ENCODE results near the gene IL22RA2.

Gene IL22RA2

DNA sequence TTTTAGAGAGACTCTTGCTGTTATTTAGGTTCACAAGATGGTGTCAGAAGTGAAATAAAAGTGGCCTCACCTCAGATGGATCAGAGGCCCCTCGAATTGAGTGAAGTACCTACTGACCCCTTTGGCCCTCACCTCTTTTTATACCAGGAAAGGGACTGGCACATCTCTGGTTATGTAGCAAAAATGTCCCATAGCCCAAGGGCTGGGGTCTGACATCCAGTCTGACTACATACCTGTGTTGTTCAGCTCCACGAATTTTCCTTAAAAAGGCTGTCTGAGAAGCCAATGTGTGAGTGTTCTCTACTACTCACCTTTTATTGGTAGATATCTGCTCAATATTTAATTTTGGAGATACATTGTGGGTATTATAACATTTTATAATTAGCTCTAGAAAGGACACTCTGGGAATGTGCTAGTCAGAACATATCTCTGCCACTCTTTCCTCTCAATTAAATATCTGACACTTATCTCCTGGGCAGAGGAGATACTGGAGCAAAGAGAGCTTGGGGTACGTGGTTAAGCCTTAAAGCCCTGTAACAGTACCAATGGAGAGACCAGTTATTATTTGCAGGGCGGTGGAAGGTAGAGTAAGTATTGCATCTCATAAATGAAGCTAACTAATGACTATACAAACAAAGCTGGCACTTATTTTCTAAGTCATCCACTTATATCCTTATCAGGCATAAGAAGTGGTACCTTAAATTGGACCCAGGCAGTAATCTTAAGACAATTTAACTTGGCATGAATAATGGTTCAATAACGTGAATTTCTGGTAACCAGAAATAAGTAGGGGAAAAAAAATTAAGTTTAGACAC is 20.0 kb upstream of the IL22RA2 start:
- H3K9me3 Mint-ChIP-seq: peaks cover 44% of the 10 kb centered on the region
- TF ChIP-seq, protein P1, sequence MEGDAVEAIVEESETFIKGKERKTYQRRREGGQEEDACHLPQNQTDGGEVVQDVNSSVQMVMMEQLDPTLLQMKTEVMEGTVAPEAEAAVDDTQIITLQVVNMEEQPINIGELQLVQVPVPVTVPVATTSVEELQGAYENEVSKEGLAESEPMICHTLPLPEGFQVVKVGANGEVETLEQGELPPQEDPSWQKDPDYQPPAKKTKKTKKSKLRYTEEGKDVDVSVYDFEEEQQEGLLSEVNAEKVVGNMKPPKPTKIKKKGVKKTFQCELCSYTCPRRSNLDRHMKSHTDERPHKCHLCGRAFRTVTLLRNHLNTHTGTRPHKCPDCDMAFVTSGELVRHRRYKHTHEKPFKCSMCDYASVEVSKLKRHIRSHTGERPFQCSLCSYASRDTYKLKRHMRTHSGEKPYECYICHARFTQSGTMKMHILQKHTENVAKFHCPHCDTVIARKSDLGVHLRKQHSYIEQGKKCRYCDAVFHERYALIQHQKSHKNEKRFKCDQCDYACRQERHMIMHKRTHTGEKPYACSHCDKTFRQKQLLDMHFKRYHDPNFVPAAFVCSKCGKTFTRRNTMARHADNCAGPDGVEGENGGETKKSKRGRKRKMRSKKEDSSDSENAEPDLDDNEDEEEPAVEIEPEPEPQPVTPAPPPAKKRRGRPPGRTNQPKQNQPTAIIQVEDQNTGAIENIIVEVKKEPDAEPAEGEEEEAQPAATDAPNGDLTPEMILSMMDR (IDR thresholded peaks at IDR 0.05): no peak

DNA sequence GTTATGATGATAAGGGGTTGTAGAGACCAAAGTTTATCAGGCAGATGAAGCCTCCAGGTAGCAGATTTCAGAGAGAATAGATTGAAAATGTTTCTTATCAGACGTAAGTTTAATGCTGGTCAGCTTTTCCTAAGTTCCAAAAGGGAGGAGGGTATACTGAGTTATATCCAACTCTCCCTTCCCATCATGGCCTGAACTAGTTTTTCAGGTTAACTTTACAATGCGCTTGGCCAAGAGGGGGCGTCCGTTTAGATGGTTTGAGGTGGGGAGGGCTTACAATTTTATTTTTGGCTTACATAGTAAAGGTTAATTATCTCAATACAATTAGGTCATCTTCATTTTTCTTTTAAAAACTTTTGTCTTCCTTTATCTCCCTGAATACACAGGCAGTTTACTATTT is 19.4 kb upstream of the IL22RA2 start:
- Mint-ChIP-seq H3K9me3 (peaks cover 49% of the 10 kb centered on the region), H3K36me3 (ENCODE audit: low read depth) (peaks cover 25% of the 10 kb centered on the region), H3K4me1 (peaks cover 9% of the 10 kb centered on the region), H3K4me3 (no peak overlapping the region), H3K27me3 (ENCODE audit: low read depth, poor library complexity) (peaks cover 3% of the 10 kb centered on the region), H3K27ac (no peak overlapping the region)
- TF ChIP-seq, protein P1 (IDR thresholded peaks at IDR 0.05): no peak
- DNase-seq: no peak

More for the DNA sequence above, 20.0 kb upstream of the IL22RA2 start:
- Mint-ChIP-seq H3K36me3 (ENCODE audit: low read depth) (peaks cover 31% of the 10 kb centered on the region), H3K4me1 (peaks cover 9% of the 10 kb centered on the region), H3K27ac (no peak overlapping the region), H3K27me3 (ENCODE audit: low read depth, poor library complexity) (peaks cover 3% of the 10 kb centered on the region), H3K4me3 (no peak overlapping the region)
- DNase-seq: no peak

DNA sequence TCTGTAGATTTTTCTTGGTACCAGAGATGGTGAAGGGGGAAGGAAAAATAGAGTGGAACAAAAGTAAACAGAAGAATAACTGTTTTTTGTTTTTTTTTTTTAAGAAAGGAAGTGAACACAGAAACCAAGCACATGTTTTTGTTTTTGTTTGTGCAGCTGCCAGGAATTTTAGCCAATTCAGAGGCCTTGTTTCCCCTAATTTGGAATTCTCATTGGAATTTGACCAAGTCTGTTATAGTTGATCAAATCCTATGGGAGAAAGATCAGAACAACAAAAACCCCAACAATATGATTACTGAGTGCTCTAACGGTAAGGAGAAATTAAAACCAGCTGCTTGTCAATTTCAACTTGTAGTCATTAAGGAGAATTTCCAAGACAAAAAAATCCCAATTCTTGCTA is 18.2 kb upstream of the IL22RA2 start:
- peaks cover 14% of the 10 kb centered on the region for H3K36me3 Mint-ChIP-seq (ENCODE audit: low read depth)
- peaks cover 9% of the 10 kb centered on the region for H3K4me1 Mint-ChIP-seq
- H3K4me3 Mint-ChIP-seq: no peak overlapping the region
- H3K9me3 Mint-ChIP-seq: peaks cover 59% of the 10 kb centered on the region
- no peak for DNase-seq
- TF ChIP-seq, protein P1 (IDR thresholded peaks at IDR 0.05): no peak
- no peak overlapping the region for H3K27ac Mint-ChIP-seq
- H3K27me3 Mint-ChIP-seq (ENCODE audit: low read depth, poor library complexity): peaks cover 3% of the 10 kb centered on the region

DNA sequence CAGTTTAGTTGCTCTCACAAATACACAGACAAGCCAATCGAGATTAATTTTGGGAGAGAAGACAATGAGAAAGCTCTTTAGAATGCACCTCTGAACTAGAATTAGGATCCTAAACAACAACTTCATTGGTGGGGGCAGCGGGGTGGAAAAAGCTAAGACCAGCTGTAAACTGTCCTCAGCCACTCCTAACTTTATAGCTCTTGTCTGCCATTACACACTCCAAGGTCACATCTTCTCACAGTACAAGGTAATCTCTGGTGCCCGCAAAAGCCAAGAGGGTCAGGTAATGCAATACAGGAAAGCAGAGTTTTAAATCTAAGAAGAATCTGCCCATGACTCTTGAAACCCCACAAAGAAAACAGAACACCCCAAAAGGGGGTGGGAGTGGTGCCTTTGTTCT is 17.8 kb upstream of the IL22RA2 start:
- no peak for DNase-seq
- Mint-ChIP-seq H3K4me3 (no peak overlapping the region), H3K27me3 (ENCODE audit: low read depth, poor library complexity) (peaks cover 3% of the 10 kb centered on the region), H3K9me3 (peaks cover 64% of the 10 kb centered on the region), H3K27ac (no peak overlapping the region), H3K4me1 (peaks cover 8% of the 10 kb centered on the region), H3K36me3 (ENCODE audit: low read depth) (peaks cover 9% of the 10 kb centered on the region)
- TF ChIP-seq, protein P1 (IDR thresholded peaks at IDR 0.05): no peak

DNA sequence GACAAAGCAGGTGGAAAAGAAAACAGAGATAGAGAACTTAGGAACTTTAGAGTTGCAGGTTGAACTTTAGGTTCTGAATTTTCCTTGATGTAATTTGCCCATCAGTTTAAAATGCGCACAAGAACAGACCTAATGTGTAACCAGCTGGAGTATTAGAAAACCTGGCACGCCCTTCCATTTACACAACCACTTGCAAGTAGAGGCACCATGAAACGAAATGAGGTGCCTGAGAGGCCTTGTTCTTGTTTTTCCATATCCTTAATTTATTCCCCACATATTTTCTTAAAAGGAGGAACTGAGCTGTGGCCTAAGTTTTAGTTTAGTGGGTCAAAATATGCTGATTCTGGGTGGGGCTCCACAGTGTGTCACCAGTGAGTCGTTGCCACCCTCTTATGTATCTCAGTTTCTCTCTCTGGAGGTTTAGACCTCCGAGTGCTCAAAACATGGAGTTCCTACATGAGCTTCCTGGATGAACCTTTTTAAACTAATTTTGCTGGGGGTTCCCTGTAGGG is 17.2 kb upstream of the IL22RA2 start:
- TF ChIP-seq, protein P1 (IDR thresholded peaks at IDR 0.05): no peak
- no peak for DNase-seq
- H3K27me3 Mint-ChIP-seq (ENCODE audit: low read depth, poor library complexity): peaks cover 3% of the 10 kb centered on the region
- H3K27ac Mint-ChIP-seq: no peak overlapping the region
- peaks cover 2% of the 10 kb centered on the region for H3K4me1 Mint-ChIP-seq
- peaks cover 5% of the 10 kb centered on the region for H3K36me3 Mint-ChIP-seq (ENCODE audit: low read depth)
- peaks cover 70% of the 10 kb centered on the region for H3K9me3 Mint-ChIP-seq
- no peak overlapping the region for H3K4me3 Mint-ChIP-seq

DNA sequence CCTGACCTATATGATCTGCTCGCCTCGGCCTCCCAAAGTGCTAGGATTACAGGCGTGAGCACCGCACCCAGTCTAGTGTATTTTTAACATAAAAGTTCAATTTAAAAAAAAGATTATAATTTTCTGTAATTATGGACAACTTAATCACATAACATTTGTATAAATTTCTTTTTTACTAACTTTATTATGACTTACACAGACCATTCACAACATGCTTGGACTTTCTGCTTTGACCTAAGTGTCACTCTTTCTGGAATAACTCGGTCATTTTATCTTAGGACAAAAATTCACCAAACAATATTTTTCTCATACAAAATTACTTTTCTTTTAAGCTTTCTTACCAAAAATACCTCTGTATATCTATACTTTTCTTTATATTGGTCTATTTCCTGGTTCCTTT is 15.4 kb upstream of the IL22RA2 start:
- Mint-ChIP-seq H3K9me3 (peaks cover 85% of the 10 kb centered on the region), H3K27ac (no peak overlapping the region), H3K36me3 (ENCODE audit: low read depth) (peaks cover 7% of the 10 kb centered on the region), H3K27me3 (ENCODE audit: low read depth, poor library complexity) (no peaks in the 10 kb centered on the region), H3K4me1 (no peaks in the 10 kb centered on the region), H3K4me3 (no peak overlapping the region)
- DNase-seq: no peak
- TF ChIP-seq, protein P1 (IDR thresholded peaks at IDR 0.05): no peak

Measured in nephron progenitor cell (in vitro differentiated cells).